Activated CD8-positive, alpha-beta memory T cell treated with anti-CD3 and anti-CD28 coated beads, Interleukin-2, amount 10 ng/mL, durations not matched to agents 7 days and 5 days (primary cell): ENCODE measurements around the gene GSC. TPM values are rescaled to one million over a fixed set of nuclear protein-coding genes. Genes with fewer than 3 reads are reported as not detected.
"Not testable (repeated sequence)": the region's sequence is repeated elsewhere in the genome, so short reads cannot be mapped to it uniquely, and the experiment has no call there.

Experiments used
- ATAC-seq: fragments of 150-1000 bp; cut with Tn5 transposase; one replicate; pipeline ENCODE4 v1.10.0; 2021; ENCODE audit warnings: moderate library complexity
- CTCF ChIA-PET: fragments of 350-600 bp; sonication (Branson Sonifier 250); formaldehyde crosslinking; loops from one replicate; lab custom pipeline; 2021; ENCODE audit warnings: antibody characterized with exemption; lab: Charles Lee
- DNase-seq: peaks from one replicate; pipeline ENCODE4 v3.0.0-alpha.2; 2020
- H3K27ac Mint-ChIP-seq: one replicate; pipeline ENCODE4 v1.8.0; 2021; ENCODE audit warnings: mild to moderate bottlenecking, mixed read lengths
- H3K27me3 Mint-ChIP-seq: one replicate; pipeline ENCODE4 v1.8.0; 2021; ENCODE audit warnings: mixed read lengths
- H3K36me3 Mint-ChIP-seq: one replicate; pipeline ENCODE4 v1.8.0; 2021; ENCODE audit warnings: mild to moderate bottlenecking, mixed read lengths
- H3K4me1 Mint-ChIP-seq: one replicate; pipeline ENCODE4 v1.8.0; 2021; ENCODE audit warnings: mixed read lengths
- H3K4me3 Mint-ChIP-seq: one replicate; pipeline ENCODE4 v1.8.0; 2021; ENCODE audit warnings: mild to moderate bottlenecking, moderate library complexity, mixed read lengths
- H3K9me3 Mint-ChIP-seq: one replicate; pipeline ENCODE4 v1.8.0; 2022; ENCODE audit warnings: low read depth, mixed read lengths
- total RNA-seq, 2 experiments: library from RNA; stranded (reverse); gene quantifications; one replicate each; pipeline ENCODE4 v1.2.3, GENCODE V29; 2021

The GSC gene
- under 1 TPM in 1 of 2 experiments, not detected in 1; 0.23 TPM for total RNA-seq

GRCh38 chr14:94769391-94770250 lies at the start of gene GSC:
Gene GSC (minus strand): TSS chr14:94770113. CDS start chr14:94770015, 98 bp downstream.
- Mint-ChIP-seq H3K27ac (peak within 1 kb of the TSS; percentile 54), H3K27me3 (peaks cover 90% of the 10 kb centered on the region), H3K4me3 (peak within 1 kb of the TSS; percentile 68), H3K36me3 (peaks cover 8% of the 10 kb centered on the region), H3K4me1 (peaks cover 16% of the 10 kb centered on the region), H3K9me3 (no peaks in the 10 kb centered on the region)
- CTCF ChIA-PET = no interaction called here
- ATAC-seq (peak; percentile 49), DNase-seq (peak; percentile 46)

DNA sequence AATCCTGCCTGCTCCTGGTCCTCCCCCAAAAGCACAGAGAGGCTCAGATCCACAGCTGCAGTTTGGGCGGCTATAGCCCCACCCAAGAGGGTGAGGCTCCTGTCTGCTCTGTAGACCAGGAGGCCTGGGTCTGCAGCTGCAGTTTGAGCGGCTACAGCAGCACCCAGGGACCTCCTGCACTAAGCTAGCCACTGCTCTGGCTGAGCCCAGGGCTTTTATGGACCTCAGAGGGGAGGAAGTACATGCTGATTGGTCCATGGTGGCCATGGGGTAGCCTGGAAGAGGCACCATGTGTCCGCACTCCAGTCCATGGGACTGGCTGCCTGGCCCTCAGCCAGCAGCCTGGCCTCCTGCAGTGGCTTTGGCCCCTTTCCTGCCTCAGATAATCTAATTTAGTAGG lies 49.6 kb upstream of the GSC start:
- no peaks in the 10 kb centered on the region for H3K27me3 Mint-ChIP-seq
- no peaks in the 10 kb centered on the region for H3K9me3 Mint-ChIP-seq
- no peak overlapping the region for H3K4me3 Mint-ChIP-seq
- no peaks in the 10 kb centered on the region for H3K36me3 Mint-ChIP-seq
- ATAC-seq = no peak
- CTCF ChIA-PET = no interaction called here
- no peak overlapping the region for H3K27ac Mint-ChIP-seq
- no peaks in the 10 kb centered on the region for H3K4me1 Mint-ChIP-seq
- DNase-seq = no peak

DNA sequence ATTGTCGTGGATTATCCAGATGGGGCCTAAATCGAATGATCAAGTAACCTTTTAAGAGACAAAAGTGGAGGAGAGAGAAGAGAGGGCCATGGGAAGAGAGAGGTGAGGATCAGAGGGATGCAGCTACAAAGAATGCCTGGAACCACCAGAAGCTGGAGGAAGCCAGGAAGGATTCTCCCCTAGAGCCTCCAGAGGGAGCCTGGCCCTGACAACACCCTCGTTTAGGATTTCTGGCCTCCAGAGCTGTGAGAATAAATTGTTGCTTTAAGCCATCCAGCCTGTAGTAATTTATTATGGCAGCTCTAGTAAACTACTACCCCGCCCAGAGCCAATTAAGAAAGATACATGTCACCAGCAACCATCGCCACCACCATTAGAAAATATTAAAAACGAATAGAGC lies 46.2 kb upstream of the GSC start:
- CTCF ChIA-PET = interaction anchor here (0.9 kb wide), 1 partner anchor 13 kb away, joined by 3 read pairs; no protein-coding TSS in a partner anchor
- H3K27ac Mint-ChIP-seq = no peak overlapping the region
- ATAC-seq (no peak), DNase-seq (no peak)
- no peaks in the 10 kb centered on the region for H3K4me1 Mint-ChIP-seq
- no peaks in the 10 kb centered on the region for H3K27me3 Mint-ChIP-seq
- H3K36me3 Mint-ChIP-seq = no peaks in the 10 kb centered on the region
- H3K4me3 Mint-ChIP-seq = no peak overlapping the region
- H3K9me3 Mint-ChIP-seq = no peaks in the 10 kb centered on the region

GRCh38 chr14:94805680-94806288 lies 35.9 kb upstream of the GSC start:
- no peak overlapping the region for H3K27ac Mint-ChIP-seq
- ATAC-seq = no peak
- DNase-seq = no peak
- H3K4me1 Mint-ChIP-seq = no peaks in the 10 kb centered on the region
- H3K9me3 Mint-ChIP-seq = no peaks in the 10 kb centered on the region
- CTCF ChIA-PET = no interaction called here
- H3K4me3 Mint-ChIP-seq = no peak overlapping the region
- H3K27me3 Mint-ChIP-seq = peaks cover 8% of the 10 kb centered on the region
- H3K36me3 Mint-ChIP-seq = no peaks in the 10 kb centered on the region

GRCh38 chr14:94801225-94801624 lies 31.3 kb upstream of the GSC start:
- H3K27me3 Mint-ChIP-seq = peaks cover 17% of the 10 kb centered on the region
- no peaks in the 10 kb centered on the region for H3K4me1 Mint-ChIP-seq
- ATAC-seq (no peak), DNase-seq (no peak)
- no peak overlapping the region for H3K4me3 Mint-ChIP-seq
- H3K9me3 Mint-ChIP-seq = no peaks in the 10 kb centered on the region
- no peak overlapping the region for H3K27ac Mint-ChIP-seq
- CTCF ChIA-PET = no interaction called here
- H3K36me3 Mint-ChIP-seq = no peaks in the 10 kb centered on the region

DNA sequence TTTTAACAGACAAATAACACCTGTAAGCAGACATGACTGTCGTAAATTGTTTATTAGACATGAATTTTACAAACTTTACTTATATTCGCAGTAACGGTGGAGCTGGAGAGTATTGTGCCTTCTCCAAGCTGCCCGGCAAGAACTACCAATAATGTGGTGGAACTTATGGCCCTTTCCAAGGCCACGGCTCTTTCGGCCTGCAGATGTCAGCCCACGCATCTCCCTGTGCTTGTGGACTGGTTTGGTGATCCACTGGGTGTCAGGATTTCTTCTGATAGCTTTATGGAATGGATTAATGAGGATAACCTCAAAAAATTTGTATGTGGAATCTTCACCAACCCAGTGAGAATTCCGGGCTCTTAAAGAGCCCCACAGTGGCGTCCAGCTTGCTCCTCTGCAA lies 30.9 kb upstream of the GSC start:
- H3K9me3 Mint-ChIP-seq, H3K4me3 Mint-ChIP-seq, H3K4me1 Mint-ChIP-seq, ATAC-seq, CTCF ChIA-PET, H3K27ac Mint-ChIP-seq, DNase-seq, H3K36me3 Mint-ChIP-seq: not testable (repeated sequence)
- H3K27me3 Mint-ChIP-seq = peaks cover 13% of the 10 kb centered on the region

- ATAC-seq (no peak), DNase-seq (no peak)
- Mint-ChIP-seq H3K27me3 (peaks cover 10% of the 10 kb centered on the region), H3K4me1 (no peaks in the 10 kb centered on the region), H3K4me3 (no peak overlapping the region), H3K36me3 (no peaks in the 10 kb centered on the region), H3K9me3 (no peaks in the 10 kb centered on the region), H3K27ac (no peak overlapping the region)
- CTCF ChIA-PET = no interaction called here
Measured at GRCh38 chr14:94797887-94798286, 28.0 kb upstream of the GSC start.

- no peaks in the 10 kb centered on the region for H3K9me3 Mint-ChIP-seq
Measured at GRCh38 chr14:94796278-94796677, 26.4 kb upstream of the GSC start.

DNA sequence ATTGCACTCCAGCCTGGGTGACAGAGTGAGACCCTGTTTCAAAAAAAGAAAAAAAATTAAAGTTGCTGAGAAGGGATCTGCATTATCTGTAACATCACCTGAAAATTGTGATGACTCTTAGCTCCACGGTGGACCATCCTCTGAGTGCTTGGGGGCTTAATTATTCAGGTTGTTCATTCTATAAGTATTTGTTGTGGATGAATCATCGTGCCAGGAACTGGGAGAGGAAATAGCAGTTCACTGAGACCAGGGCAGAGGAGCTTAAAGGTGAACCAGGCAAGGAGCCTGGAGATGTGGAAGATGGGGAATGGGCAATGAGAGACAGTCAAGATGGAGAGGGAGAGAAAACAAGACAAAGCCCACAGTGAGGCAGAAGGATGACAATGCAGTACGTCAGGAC lies 25.5 kb upstream of the GSC start:
- no peaks in the 10 kb centered on the region for H3K9me3 Mint-ChIP-seq
- H3K4me3 Mint-ChIP-seq = no peak overlapping the region
- CTCF ChIA-PET = no interaction called here
- H3K4me1 Mint-ChIP-seq = no peaks in the 10 kb centered on the region
- ATAC-seq = no peak
- H3K27ac Mint-ChIP-seq = no peak overlapping the region
- H3K36me3 Mint-ChIP-seq = no peaks in the 10 kb centered on the region
- peaks cover 8% of the 10 kb centered on the region for H3K27me3 Mint-ChIP-seq
- DNase-seq = no peak

More at GRCh38 chr14:94796278-94796677, 26.4 kb upstream of the GSC start:
- ATAC-seq (no peak), DNase-seq (no peak)
- Mint-ChIP-seq H3K27ac (no peak overlapping the region), H3K4me3 (no peak overlapping the region), H3K4me1 (no peaks in the 10 kb centered on the region), H3K27me3 (peaks cover 10% of the 10 kb centered on the region), H3K36me3 (no peaks in the 10 kb centered on the region)
- CTCF ChIA-PET = no interaction called here

- Mint-ChIP-seq H3K4me3 (no peak overlapping the region), H3K27ac (no peak overlapping the region), H3K9me3 (no peaks in the 10 kb centered on the region), H3K4me1 (no peaks in the 10 kb centered on the region), H3K27me3 (peaks cover 5% of the 10 kb centered on the region), H3K36me3 (no peaks in the 10 kb centered on the region)
- CTCF ChIA-PET = no interaction called here
- DNase-seq = no peak
- ATAC-seq = no peak
Measured at GRCh38 chr14:94793901-94794300, 24.0 kb upstream of the GSC start.

DNA sequence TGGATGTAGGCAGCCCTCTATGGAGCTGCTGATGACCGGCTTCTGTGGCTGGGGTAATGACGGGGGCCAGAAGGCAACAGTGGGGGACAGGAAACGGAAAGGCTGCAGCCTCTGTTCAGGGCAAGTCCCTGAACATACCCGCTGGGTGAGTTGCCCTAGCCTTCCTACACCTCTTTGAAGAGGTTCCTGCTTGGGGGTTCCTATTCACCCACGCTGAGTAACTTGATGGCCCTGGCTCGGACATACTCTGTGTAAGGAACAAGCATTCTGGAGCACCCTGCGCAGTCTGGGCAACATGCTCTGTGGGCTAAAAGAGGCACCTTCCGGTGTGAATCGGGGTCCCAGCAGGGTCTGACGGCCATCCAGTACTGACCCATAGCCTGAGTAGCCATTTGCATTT lies 17.7 kb upstream of the GSC start:
- ATAC-seq (no peak), DNase-seq (no peak)
- H3K9me3 Mint-ChIP-seq = no peaks in the 10 kb centered on the region
- CTCF ChIA-PET = no interaction called here
- H3K36me3 Mint-ChIP-seq = no peaks in the 10 kb centered on the region
- H3K27me3 Mint-ChIP-seq = peaks cover 12% of the 10 kb centered on the region
- H3K4me1 Mint-ChIP-seq = no peaks in the 10 kb centered on the region
- H3K4me3 Mint-ChIP-seq = no peak overlapping the region
- H3K27ac Mint-ChIP-seq = no peak overlapping the region

GRCh38 chr14:94787092-94787491 lies 17.2 kb upstream of the GSC start:
- ATAC-seq (no peak), DNase-seq (no peak)
- Mint-ChIP-seq H3K9me3 (no peaks in the 10 kb centered on the region), H3K36me3 (no peaks in the 10 kb centered on the region), H3K27me3 (peaks cover 12% of the 10 kb centered on the region), H3K4me1 (no peaks in the 10 kb centered on the region), H3K27ac (no peak overlapping the region), H3K4me3 (no peak overlapping the region)
- CTCF ChIA-PET = no interaction called here

GRCh38 chr14:94780536-94781399 lies 10.9 kb upstream of the GSC start:
- Mint-ChIP-seq H3K27ac (no peak overlapping the region), H3K4me1 (no peaks in the 10 kb centered on the region), H3K36me3 (no peaks in the 10 kb centered on the region), H3K4me3 (no peak overlapping the region), H3K27me3 (peaks cover 37% of the 10 kb centered on the region), H3K9me3 (no peaks in the 10 kb centered on the region)
- DNase-seq (no peak), ATAC-seq (no peak)
- CTCF ChIA-PET = no interaction called here
